ENCODE results near the gene KRAS. TPM values are rescaled to one million over a fixed set of nuclear protein-coding genes. Genes with fewer than 3 reads are reported as not detected.

KRAS gene
- total and polyA plus RNA-seq, 2 donors from 2014 or later: 7.5 to 43.7 TPM

DNA sequence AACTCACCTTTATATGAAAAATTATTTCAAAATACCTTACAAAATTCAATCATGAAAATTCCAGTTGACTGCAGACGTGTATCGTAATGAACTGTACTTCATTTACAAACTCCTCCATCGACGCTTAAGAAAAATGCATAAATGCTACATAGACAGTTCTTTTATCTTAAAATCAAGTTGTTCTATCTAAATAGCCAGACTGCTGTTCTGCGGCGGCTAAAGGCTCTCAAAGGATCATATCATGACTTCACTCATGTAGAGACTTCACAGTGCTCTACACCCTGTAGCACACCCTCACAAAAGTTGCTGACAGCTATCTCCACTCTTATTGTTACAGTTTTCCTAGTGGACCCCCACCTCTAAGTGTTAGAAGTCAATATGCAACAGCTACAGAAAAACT lies 5.2 kb downstream of the KRAS start:
- peaks cover 0 to 6% (median 4%) of the 10 kb centered on the region in 3 donors for H3K36me3 ChIP-seq (ENCODE audit: control insufficient read depth in 2 of 3, insufficient read depth in 3 of 3, low read length in 3 of 3)
- FAIRE-seq (no peak), DNase-seq (no peak)
- H3K27ac ChIP-seq (ENCODE audit: low read depth in 2 of 2, low read length in 2 of 2): no peak overlapping the region
- no peaks in the 10 kb centered on the region for H3K27me3 ChIP-seq (ENCODE audit: control insufficient read depth, insufficient read depth, low read length)
- no peaks in the 10 kb centered on the region for H3K9me3 ChIP-seq (ENCODE audit: control insufficient read depth in 2 of 3, insufficient read depth in 1 of 3, low read length in 3 of 3)
- no peak overlapping the region for H3K4me3 ChIP-seq (ENCODE audit: low read length in 3 of 3)
- peaks cover 0 to 7% (median 0%) of the 10 kb centered on the region in 3 donors for H3K4me1 ChIP-seq (ENCODE audit: control insufficient read depth in 2 of 3, insufficient read depth in 2 of 3, low read depth in 1 of 3, low read length in 3 of 3)
- no peak overlapping the region for H3K9ac ChIP-seq (ENCODE audit: low read length in 3 of 3)
- intact Hi-C loops (cut with DNase I): no loop called here
- TF ChIP-seq, protein P1, sequence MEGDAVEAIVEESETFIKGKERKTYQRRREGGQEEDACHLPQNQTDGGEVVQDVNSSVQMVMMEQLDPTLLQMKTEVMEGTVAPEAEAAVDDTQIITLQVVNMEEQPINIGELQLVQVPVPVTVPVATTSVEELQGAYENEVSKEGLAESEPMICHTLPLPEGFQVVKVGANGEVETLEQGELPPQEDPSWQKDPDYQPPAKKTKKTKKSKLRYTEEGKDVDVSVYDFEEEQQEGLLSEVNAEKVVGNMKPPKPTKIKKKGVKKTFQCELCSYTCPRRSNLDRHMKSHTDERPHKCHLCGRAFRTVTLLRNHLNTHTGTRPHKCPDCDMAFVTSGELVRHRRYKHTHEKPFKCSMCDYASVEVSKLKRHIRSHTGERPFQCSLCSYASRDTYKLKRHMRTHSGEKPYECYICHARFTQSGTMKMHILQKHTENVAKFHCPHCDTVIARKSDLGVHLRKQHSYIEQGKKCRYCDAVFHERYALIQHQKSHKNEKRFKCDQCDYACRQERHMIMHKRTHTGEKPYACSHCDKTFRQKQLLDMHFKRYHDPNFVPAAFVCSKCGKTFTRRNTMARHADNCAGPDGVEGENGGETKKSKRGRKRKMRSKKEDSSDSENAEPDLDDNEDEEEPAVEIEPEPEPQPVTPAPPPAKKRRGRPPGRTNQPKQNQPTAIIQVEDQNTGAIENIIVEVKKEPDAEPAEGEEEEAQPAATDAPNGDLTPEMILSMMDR (IDR thresholded peaks at IDR 0.05; ENCODE audit: borderline replicate concordance, extremely low read depth, insufficient read depth): no peak

DNA sequence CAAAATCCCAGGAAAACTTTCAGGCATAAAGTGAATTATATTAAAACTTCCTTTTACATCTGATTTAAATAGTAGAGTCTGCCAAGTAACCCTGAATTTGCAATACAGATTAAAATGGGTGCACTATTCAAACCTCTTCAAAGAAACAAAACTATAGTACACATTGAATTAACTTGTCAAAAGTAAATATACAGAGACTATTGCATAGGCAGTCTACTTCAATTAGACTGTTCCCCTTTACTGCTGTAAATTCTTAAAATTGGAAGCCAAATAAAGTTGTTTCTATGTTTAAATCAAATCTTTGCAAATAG lies 7.1 kb downstream of the KRAS start:
- peaks cover 0 to 6% (median 4%) of the 10 kb centered on the region in 3 donors for H3K36me3 ChIP-seq (ENCODE audit: control insufficient read depth in 2 of 3, insufficient read depth in 3 of 3, low read length in 3 of 3)
- no peak overlapping the region for H3K4me3 ChIP-seq (ENCODE audit: low read length in 3 of 3)
- H3K27me3 ChIP-seq (ENCODE audit: control insufficient read depth, insufficient read depth, low read length): no peaks in the 10 kb centered on the region
- no peak overlapping the region for H3K9ac ChIP-seq (ENCODE audit: low read length in 3 of 3)
- H3K4me1 ChIP-seq (ENCODE audit: control insufficient read depth in 2 of 3, insufficient read depth in 2 of 3, low read depth in 1 of 3, low read length in 3 of 3): peaks cover 0 to 4% (median 0%) of the 10 kb centered on the region in 3 donors
- DNase-seq (no peak), FAIRE-seq (no peak)
- no peak overlapping the region for H3K27ac ChIP-seq (ENCODE audit: low read depth in 2 of 2, low read length in 2 of 2)
- no peaks in the 10 kb centered on the region for H3K9me3 ChIP-seq (ENCODE audit: control insufficient read depth in 2 of 3, insufficient read depth in 1 of 3, low read length in 3 of 3)
- TF ChIP-seq, protein P1 (IDR thresholded peaks at IDR 0.05; ENCODE audit: borderline replicate concordance, extremely low read depth, insufficient read depth): no peak
- intact Hi-C loops (cut with DNase I): no loop called here

DNA sequence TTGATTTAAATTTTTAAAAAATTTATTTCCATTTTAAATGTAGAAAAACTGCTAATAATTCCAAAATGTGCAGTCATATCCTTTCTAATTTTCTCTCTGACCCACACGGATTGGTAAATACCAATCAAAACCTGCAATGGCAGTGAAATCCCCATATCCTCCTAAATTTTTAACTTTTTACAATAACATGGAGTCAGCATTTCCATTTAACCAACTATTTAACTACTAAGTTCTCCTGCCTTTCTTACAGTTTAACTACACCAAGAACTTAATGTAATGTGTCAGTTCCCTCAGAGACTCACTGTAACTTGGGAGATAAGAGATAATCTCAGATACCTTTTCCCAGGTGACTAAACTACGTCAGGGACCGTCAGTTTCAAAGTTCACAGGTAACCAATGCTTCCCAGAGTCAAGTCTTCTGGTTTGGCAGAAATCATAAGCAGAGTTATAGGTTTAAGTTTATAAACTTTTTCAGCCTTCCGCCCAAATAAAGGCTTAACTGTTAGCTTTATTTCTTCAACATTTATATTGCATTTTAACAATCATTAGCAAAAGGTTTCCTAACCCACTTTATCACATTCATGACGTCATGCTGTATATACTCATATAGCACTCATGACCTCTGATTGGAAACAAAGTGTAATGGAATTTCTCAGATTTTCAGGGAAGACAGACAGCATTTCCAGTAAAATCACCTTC lies 7.6 kb downstream of the KRAS start:
- no peaks in the 10 kb centered on the region for H3K27me3 ChIP-seq (ENCODE audit: control insufficient read depth, insufficient read depth, low read length)
- peaks cover 0 to 4% (median 0%) of the 10 kb centered on the region in 3 donors for H3K4me1 ChIP-seq (ENCODE audit: control insufficient read depth in 2 of 3, insufficient read depth in 2 of 3, low read depth in 1 of 3, low read length in 3 of 3)
- TF ChIP-seq, protein P1 (IDR thresholded peaks at IDR 0.05; ENCODE audit: borderline replicate concordance, extremely low read depth, insufficient read depth): no peak
- H3K27ac ChIP-seq (ENCODE audit: low read depth in 2 of 2, low read length in 2 of 2): no peak overlapping the region
- DNase-seq: no peak
- FAIRE-seq: no peak
- H3K4me3 ChIP-seq (ENCODE audit: low read length in 3 of 3): no peak overlapping the region
- intact Hi-C loops (cut with DNase I): no loop called here
- no peaks in the 10 kb centered on the region for H3K9me3 ChIP-seq (ENCODE audit: control insufficient read depth in 2 of 3, insufficient read depth in 1 of 3, low read length in 3 of 3)
- no peak overlapping the region for H3K9ac ChIP-seq (ENCODE audit: low read length in 3 of 3)
- H3K36me3 ChIP-seq (ENCODE audit: control insufficient read depth in 2 of 3, insufficient read depth in 3 of 3, low read length in 3 of 3): peaks cover 0 to 6% (median 4%) of the 10 kb centered on the region in 3 donors

Measured in kidney (tissue), 14 donors.